HG03558 (cell line): ENCODE measurements around the gene PHF2.

Source experiments
- ATAC-seq: cut with Tn5 transposase; IDR thresholded peaks from one replicate; pipeline ENCODE4 v1.9.1; 2021; ENCODE audit warnings: moderate number of reproducible peaks; ENCODE audit not compliant: unreplicated experiment; ENCODE audit errors: extremely low read depth

PHF2 gene

DNA sequence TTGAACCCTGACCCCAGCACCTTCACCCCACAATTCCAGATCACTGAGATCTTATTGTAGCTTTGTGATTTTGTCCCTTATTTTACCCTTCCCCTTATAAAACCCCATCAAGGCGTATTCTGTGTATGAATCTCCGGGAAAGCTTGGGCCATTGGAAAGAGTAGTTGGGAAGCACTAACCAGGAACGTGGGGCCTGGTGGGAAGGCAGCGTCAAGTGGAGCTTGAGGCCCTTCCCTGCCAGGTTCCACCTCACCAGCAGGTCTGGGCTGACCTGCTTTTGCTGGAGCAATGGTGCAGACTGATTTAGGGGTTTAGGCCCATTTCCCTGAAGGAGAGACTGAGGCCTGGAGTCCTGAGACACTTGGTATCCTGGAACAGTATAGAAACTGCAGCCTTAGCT lies 9.3 kb downstream of the PHF2 start:
- no peak for ATAC-seq

GRCh38 chr9:93586290-93587057 lies 10.1 kb downstream of the PHF2 start:
- ATAC-seq = no peak

DNA sequence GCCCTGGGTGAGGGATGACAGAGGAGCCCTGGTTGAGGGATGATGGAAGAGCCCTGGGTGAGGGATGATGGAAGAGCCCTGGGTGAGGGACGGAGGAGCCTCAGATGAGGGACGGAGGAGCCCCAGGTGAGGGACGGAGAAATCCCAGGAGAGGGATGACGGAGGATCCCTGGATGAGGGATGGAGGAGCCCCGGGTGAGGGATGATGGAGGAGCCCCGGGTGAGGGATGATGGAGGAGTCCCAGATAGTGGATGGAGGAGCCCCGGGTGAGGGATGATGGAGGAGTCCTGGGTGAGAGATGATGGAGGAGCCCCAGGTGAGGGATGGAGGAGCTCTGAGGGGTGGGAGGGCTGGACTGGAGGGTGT lies 10.9 kb downstream of the PHF2 start:
- ATAC-seq = no peak

GRCh38 chr9:93587651-93588347 lies 11.4 kb downstream of the PHF2 start:
- no peak for ATAC-seq

DNA sequence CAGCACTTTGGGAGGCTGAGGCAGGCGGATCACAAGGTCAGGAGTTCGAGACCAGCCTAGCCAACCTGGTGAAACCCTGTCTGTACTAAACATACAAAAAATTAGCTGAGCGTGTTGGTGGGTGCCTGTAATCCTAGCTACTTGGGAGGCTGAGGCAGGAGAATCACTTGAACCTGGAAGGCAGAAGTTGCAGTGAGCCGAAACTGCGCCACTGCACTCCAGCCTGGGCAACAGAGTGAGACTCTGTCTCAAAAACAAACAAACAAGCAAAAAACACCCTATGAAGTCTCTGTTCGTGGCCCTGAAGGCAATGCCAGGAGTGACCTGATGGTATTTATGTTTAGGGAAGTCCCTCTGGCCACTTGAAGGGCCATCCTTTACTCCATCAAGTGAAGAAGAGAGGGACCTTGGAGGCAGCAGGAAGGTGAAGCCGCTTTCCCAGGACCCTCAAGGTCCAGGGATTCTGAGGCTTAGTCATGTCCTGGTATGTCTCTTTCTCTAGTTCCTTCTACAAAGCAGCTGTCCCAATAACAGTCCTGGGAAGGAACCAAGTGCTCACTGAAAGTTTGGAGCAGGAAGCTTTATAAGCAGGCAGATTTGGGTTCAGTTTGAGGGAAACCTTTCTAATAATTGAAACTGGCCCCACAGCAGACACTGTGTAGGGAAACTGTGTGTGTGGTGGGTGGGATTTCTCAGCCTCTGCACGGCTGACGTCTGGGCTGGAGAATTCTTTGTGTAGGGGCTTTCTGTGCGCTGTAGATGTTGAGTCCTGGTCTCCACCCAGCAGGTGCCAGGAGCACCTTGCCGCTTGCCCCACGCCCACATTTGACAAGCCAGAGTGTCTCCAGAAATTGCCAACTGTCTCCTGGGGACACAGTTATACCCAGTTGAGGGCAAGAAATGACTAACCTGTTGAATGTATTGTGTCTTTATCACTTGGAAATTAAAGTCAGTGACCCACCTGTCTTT lies 12.5 kb downstream of the PHF2 start:
- no peak for ATAC-seq

- ATAC-seq = no peak
Measured at GRCh38 chr9:93589688-93590087, 13.3 kb downstream of the PHF2 start.

- no peak for ATAC-seq
Measured at GRCh38 chr9:93590609-93591234, 14.3 kb downstream of the PHF2 start.

- ATAC-seq = no peak
Measured at GRCh38 chr9:93591301-93592007, 15.1 kb downstream of the PHF2 start.

- no peak for ATAC-seq
Measured at GRCh38 chr9:93592008-93592642, 15.7 kb downstream of the PHF2 start.

DNA sequence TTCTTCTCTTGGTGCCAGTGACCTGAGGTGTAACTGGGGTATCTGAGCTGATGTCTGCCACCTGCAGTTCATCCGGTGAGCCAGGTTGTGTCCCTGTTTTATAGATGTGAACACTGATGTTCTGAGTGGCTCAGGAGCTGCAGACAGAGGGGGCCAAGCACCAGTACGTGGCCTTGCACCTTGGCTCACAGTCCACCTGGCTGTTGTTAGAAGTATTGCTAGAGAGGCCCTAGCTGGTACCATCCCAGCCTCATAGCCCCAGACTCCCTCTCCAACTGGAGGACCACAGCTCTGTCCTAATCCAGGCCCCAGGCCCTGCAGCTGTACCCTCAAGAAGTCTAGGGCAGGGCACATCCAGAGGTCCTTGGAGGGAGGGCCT lies 16.2 kb downstream of the PHF2 start:
- no peak for ATAC-seq

DNA sequence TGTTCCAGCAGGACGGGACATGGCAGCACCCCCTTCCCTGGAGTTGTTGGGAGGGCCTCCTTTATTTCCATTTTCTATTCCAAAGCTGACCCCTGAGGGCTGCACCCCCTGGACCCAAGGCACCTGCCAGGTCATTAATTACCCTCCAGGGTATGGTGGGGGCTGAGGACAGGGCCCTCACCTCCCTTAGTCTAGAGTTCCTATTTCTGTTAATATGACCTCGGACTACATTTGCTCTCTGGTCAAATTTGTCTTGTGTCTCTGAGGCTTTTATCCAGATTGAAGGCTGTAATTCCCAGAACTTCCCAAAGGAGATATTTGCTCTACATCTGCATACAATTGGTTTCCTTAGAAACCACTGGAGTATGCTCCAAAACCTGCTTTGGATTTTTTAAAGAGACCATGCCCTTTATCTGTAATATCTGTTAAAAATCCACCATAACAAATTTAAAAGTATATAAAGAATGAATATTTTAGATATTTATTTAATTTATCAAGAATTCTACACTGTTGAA lies 16.8 kb downstream of the PHF2 start:
- no peak for ATAC-seq

GRCh38 chr9:93594041-93594756 lies 17.8 kb downstream of the PHF2 start:
- no peak for ATAC-seq

GRCh38 chr9:93595461-93595860 lies 19.1 kb downstream of the PHF2 start:
- ATAC-seq = no peak

DNA sequence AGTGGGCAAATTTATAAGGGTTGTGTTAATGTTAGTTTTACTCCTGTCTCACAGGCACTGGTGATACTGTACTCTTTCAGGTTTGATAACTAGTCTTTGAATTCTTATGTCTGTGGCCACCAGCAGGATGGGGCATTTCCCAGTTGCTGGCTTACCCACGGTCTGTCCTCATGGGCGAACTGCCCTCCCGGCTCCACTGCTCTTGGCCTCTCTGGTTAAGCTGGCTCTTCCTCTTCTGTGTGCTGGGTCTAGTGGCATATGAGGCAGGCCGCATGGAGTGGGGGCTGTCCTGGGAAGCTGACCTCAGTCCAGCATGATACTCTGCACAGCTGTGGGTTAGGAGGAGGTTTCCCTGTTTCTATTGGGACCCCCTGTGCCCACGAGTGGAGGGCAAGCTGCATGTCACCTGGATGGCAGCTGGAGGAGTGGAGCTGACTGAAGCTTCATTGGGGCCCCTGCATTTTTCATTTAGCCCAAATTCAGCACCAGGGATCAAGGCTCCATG lies 19.5 kb downstream of the PHF2 start:
- no peak for ATAC-seq

DNA sequence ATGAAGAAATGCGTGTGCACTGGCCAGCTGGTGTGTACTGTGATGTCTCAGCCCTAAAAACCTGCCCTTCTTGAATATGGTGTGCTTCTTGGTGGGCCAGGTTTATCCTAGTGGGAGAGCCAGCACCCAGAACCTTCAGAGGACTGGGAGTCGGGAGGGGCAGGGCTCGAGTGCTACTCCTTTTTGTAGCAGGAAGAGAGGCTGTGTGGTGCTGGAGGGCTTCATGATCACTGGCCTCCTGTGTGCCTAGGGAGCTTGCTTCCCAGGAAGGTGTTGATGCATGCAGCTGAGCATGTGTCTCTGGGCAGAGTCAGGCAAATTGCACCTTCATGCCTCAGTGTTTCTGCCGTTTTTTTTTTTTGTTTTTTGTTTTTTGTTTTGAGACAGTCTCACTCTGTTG lies 20.0 kb downstream of the PHF2 start:
- ATAC-seq = no peak

- ATAC-seq = no peak
Measured at GRCh38 chr9:93597142-93597706, 20.8 kb downstream of the PHF2 start.

DNA sequence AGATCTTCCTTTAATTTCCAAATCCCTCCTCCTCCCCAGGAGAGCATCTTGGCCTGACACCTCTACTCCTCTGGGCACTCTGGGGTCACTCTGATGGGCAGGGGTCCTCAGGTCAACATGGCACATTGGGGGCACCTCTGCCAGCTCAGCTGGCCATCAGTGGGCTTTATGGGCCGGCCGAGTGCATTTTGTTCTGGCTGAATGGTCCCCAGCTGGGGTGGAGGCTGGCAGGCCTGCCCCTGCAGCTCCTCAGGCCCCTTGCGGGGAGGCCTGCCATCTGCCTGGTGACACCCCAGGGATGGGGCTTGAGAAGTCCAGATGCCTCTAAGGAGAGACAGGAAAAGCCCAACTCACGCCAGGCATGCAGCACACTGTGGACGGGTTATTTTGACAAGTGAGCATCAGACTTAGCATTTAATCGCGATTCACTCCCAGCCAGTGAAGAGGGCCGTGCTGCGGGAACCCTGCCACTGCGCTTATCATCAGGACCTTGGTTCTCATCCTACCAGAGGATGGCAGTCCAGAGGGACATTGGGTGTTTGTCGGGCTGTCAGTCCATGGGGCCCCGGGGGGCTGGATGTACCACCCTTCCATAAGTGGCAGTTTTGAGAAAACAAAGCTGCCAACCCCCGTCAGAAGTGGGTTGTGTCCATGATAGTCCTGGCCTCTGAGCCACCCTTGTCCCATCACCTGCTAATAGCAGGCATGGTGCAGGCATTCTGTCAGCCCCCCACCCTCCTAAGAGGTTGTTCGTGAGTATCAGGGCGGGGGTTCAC lies 21.7 kb downstream of the PHF2 start:
- no peak for ATAC-seq
